ENCODE data around the gene SOX18. TPM values are rescaled to one million over a fixed set of nuclear protein-coding genes. Genes with fewer than 3 reads are reported as not detected.
A peak's percentile ranks its signal among the peaks of the same experiment; 100 is the strongest.

SOX18 gene
- total RNA-seq, 4 donors from 2014 or later: 2.9 to 6.5 (median 5.6) TPM

GRCh38 chr20:64070244-64070993 lies 21.0 kb upstream of the SOX18 start:
- H3K4me1 ChIP-seq: no peaks in the 10 kb centered on the region
- DNase-seq: no peak
- TF ChIP-seq POLR2A (IDR thresholded peaks at IDR 0.05): no peak
- TF ChIP-seq CTCF (IDR thresholded peaks at IDR 0.05 in 4 of 5, conservative IDR thresholded peaks at IDR 0.05 in 1 of 5): no peak
- no peaks in the 10 kb centered on the region for H3K27me3 ChIP-seq
- H3K27ac ChIP-seq: no peak overlapping the region
- no peaks in the 10 kb centered on the region for H3K9me3 ChIP-seq
- no peak for ATAC-seq
- H3K4me3 ChIP-seq: no peak overlapping the region
- H3K36me3 ChIP-seq: no peaks in the 10 kb centered on the region
- intact Hi-C loops (cut with DNase I; ENCODE audit: low total_unique reads): no loop called here
- in situ Hi-C loops (cut with MboI; ENCODE audit: low sequenced_read_pairs in 4 of 4): no loop called here

GRCh38 chr20:64069614-64070243 lies 20.3 kb upstream of the SOX18 start:
- TF ChIP-seq POLR2A (IDR thresholded peaks at IDR 0.05) (no peak), CTCF (IDR thresholded peaks at IDR 0.05 in 4 of 5, conservative IDR thresholded peaks at IDR 0.05 in 1 of 5) (peak in 4 of 5 experiments; percentile 32 to 55 (median 37))
- Histone ChIP-seq H3K9me3 (no peaks in the 10 kb centered on the region), H3K27ac (no peak overlapping the region), H3K36me3 (no peaks in the 10 kb centered on the region), H3K4me3 (no peak overlapping the region), H3K27me3 (no peaks in the 10 kb centered on the region), H3K4me1 (peaks cover 0 to 5% of the 10 kb centered on the region in 2 donors)
- in situ Hi-C loops (cut with MboI; ENCODE audit: low sequenced_read_pairs in 4 of 4) (no loop called here), intact Hi-C loops (cut with DNase I; ENCODE audit: low total_unique reads) (loop anchor here (10.0 kb wide), 1 partner anchor 445 kb away; the partner anchor contains the start of gene GMEB2)
- no peak for DNase-seq
- no peak for ATAC-seq

DNA sequence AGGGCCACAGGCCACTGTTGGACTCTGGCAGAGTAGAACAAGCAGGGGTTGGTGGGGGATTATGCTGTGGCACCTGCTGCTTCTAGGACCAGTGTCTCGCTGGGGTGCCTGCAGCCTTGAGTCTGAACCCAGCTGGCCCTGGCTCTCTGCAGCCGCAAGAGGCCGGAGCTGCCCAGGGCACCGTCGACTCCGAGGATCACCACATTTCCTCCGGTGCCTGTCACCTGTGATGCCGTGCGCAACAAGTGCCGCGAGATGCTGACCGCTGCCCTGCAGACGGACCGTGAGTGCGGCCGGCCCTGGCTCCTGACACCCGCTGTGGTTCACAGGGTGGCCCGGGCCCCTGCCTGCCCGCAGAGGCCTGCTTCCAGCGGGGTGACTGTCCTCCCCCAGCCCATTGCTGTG lies 19.8 kb upstream of the SOX18 start:
- intact Hi-C loops (cut with DNase I; ENCODE audit: low total_unique reads): loop anchor here (10.0 kb wide), 1 partner anchor 444 kb away; the partner anchor contains the start of gene GMEB2
- TF ChIP-seq POLR2A (IDR thresholded peaks at IDR 0.05): no peak
- no peak for TF ChIP-seq CTCF (IDR thresholded peaks at IDR 0.05 in 4 of 5, conservative IDR thresholded peaks at IDR 0.05 in 1 of 5)

DNA sequence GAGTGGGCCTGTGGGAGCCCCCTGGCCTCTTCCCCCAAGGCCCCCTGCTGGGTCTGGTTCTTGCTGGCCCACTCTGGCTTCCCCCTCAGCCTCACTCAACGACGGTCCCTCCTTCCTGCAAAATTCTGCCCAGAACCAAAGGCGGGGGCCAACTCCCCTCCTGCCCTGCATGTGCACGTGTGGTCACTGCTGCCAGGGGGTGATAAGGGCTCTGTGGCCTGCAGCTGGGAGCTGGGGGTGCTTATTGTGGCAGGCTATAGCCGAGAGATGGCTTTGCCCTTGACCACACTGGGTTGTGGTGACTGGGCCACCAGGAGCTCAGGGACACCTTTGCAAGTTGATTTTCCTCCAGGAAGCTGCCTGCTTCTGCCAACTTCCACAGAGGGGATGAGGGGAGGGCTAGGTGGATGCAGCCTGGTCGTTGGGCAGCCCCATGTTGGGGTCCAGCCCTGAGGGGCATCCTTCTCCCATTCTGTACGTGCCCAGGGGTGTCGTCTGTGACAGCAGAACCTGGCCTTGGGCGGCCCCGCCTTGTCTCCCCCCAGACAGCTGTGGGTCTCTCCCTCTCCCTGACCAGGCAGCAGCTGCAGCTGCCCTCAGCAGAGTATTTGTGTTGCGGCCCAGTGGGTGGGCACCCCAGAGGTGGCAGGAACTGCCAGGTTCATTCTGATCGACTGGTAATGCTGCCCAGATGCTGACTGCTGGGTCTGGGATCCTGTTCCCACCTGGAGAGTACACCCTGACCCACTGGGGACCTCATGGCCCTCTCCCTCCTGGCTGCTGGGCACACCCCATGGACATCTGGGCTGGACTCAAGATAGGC lies 19.2 kb upstream of the SOX18 start:
- DNase-seq: no peak
- peaks cover 9 to 16% of the 10 kb centered on the region in 2 donors for H3K4me1 ChIP-seq
- H3K27me3 ChIP-seq: no peaks in the 10 kb centered on the region
- H3K27ac ChIP-seq: no peak overlapping the region
- no peaks in the 10 kb centered on the region for H3K9me3 ChIP-seq
- TF ChIP-seq POLR2A (IDR thresholded peaks at IDR 0.05): no peak
- no peak for TF ChIP-seq CTCF (IDR thresholded peaks at IDR 0.05 in 4 of 5, conservative IDR thresholded peaks at IDR 0.05 in 1 of 5)
- no peaks in the 10 kb centered on the region for H3K36me3 ChIP-seq
- no peak for ATAC-seq
- no peak overlapping the region for H3K4me3 ChIP-seq
- intact Hi-C loops (cut with DNase I; ENCODE audit: low total_unique reads): loop anchor here (10.0 kb wide), 1 partner anchor 444 kb away; the partner anchor contains the start of gene GMEB2
- in situ Hi-C loops (cut with MboI; ENCODE audit: low sequenced_read_pairs in 4 of 4): no loop called here

More for the DNA sequence above, 19.8 kb upstream of the SOX18 start:
- DNase-seq (no peak), ATAC-seq (no peak)
- no peak overlapping the region for H3K4me3 ChIP-seq
- in situ Hi-C loops (cut with MboI; ENCODE audit: low sequenced_read_pairs in 4 of 4): no loop called here
- no peaks in the 10 kb centered on the region for H3K27me3 ChIP-seq
- peaks cover 3 to 10% of the 10 kb centered on the region in 2 donors for H3K4me1 ChIP-seq
- no peak overlapping the region for H3K27ac ChIP-seq
- H3K36me3 ChIP-seq: no peaks in the 10 kb centered on the region
- H3K9me3 ChIP-seq: no peaks in the 10 kb centered on the region

Measured in gastrocnemius medialis (tissue), 4 donors.